Naive thymus-derived CD4-positive, alpha-beta T cell (primary cell): Measurements from ENCODE around the gene SON. TPM values are rescaled to one million over a fixed set of nuclear protein-coding genes. Genes with fewer than 3 reads are reported as not detected.

Experiments used
- ATAC-seq: fragments of 150-1000 bp; cut with Tn5 transposase; 2 replicates; pipeline ENCODE4 v1.10.0; 2021; ENCODE audit warnings: mild to moderate bottlenecking, moderate library complexity
- CTCF ChIA-PET: fragments of 350-600 bp; sonication (Branson Sonifier 250); formaldehyde crosslinking; loops from one replicate; lab custom pipeline; 2021; ENCODE audit warnings: antibody characterized with exemption; lab: Charles Lee
- POLR2A ChIA-PET: fragments of 350-600 bp; sonication (Branson Sonifier 250); formaldehyde crosslinking; loops from one replicate; lab custom pipeline; 2021; ENCODE audit warnings: antibody characterized with exemption, inconsistent platforms; lab: Charles Lee
- DNase-seq, 9 donors: peaks; one replicate each; pipeline versions ENCODE4 v3.0.0 to v3.0.0-alpha.2; 2020 to 2022; ENCODE audit warnings: mixed read lengths in 1 of 9
- H3K27ac ChIP-seq: one replicate; pipeline ENCODE4 v1.7.0; 2013; ENCODE audit warnings: mild to moderate bottlenecking, low read depth, low read length, moderate library complexity
- H3K27me3 ChIP-seq, 2 donors: one replicate each; pipeline ENCODE4 v1.7.0; 2013; ENCODE audit warnings: low read length in 2 of 2, mild to moderate bottlenecking in 2 of 2, moderate library complexity in 2 of 2; ENCODE audit not compliant: control insufficient read depth in 2 of 2, insufficient read depth in 2 of 2
- H3K36me3 ChIP-seq, 3 experiments: 1 replicate in 2 of 3; 2 replicates in 1 of 3; pipeline ENCODE4 v1.7.0; 2013; ENCODE audit warnings: low read length in 3 of 3, mild to moderate bottlenecking in 3 of 3, moderate library complexity in 1 of 3; ENCODE audit not compliant: insufficient read depth in 3 of 3, control insufficient read depth in 2 of 3
- H3K4me1 ChIP-seq, 2 donors: one replicate each; pipeline ENCODE4 v1.7.0; 2013; ENCODE audit warnings: low read length in 2 of 2, mild to moderate bottlenecking in 2 of 2, moderate library complexity in 1 of 2; ENCODE audit not compliant: control insufficient read depth in 2 of 2, insufficient read depth in 2 of 2
- H3K4me3 ChIP-seq: 2 replicates; pipeline ENCODE4 v1.7.0; 2013; ENCODE audit warnings: mild to moderate bottlenecking, low read length
- H3K9me3 ChIP-seq, 3 experiments: 1 replicate in 2 of 3; 2 replicates in 1 of 3; pipeline ENCODE4 v1.7.0; 2013; ENCODE audit warnings: low read length in 3 of 3; ENCODE audit not compliant: control insufficient read depth in 2 of 3
- H3K27ac Mint-ChIP-seq, 9 donors: one replicate each; pipeline ENCODE4 v1.8.0; 2020 to 2022; ENCODE audit warnings: mixed read lengths in 9 of 9, mild to moderate bottlenecking in 8 of 9, moderate library complexity in 5 of 9, inconsistent platforms in 2 of 9
- H3K27me3 Mint-ChIP-seq, 5 donors: one replicate each; pipeline ENCODE4 v1.8.0; 2021 to 2022; ENCODE audit warnings: mixed read lengths in 5 of 5, mild to moderate bottlenecking in 1 of 5
- H3K36me3 Mint-ChIP-seq, 5 donors: one replicate each; pipeline ENCODE4 v1.8.0; 2020 to 2022; ENCODE audit warnings: mixed read lengths in 5 of 5, mild to moderate bottlenecking in 3 of 5, inconsistent platforms in 1 of 5
- H3K4me1 Mint-ChIP-seq, 7 donors: one replicate each; pipeline ENCODE4 v1.8.0; 2020 to 2022; ENCODE audit warnings: mixed read lengths in 7 of 7, mild to moderate bottlenecking in 3 of 7, inconsistent platforms in 1 of 7
- H3K4me3 Mint-ChIP-seq, 10 donors: one replicate each; pipeline ENCODE4 v1.8.0; 2020 to 2022; ENCODE audit warnings: mild to moderate bottlenecking in 10 of 10, mixed read lengths in 10 of 10, moderate library complexity in 6 of 10, inconsistent platforms in 2 of 10
- H3K9me3 Mint-ChIP-seq, 11 donors: one replicate each; pipeline ENCODE4 v1.8.0; 2020 to 2022; ENCODE audit warnings: mixed read lengths in 11 of 11, mild to moderate bottlenecking in 4 of 11, inconsistent platforms in 1 of 11, moderate library complexity in 1 of 11
- intact Hi-C, 2 donors: fragments of 100-400 bp; cut with micrococcal nuclease; formaldehyde crosslinking; loops; one replicate each; pipeline ENCODE4 v1.15.1; 2023
- polyA plus RNA-seq, 2 donors: library from polyadenylated mRNA; unstranded; fragments of 300-500 nt; fragmentation: Illumina TruSeq; gene quantifications; one replicate each; pipeline ENCODE4 v1.2.3, GENCODE V29; 2021
- total RNA-seq, 6 experiments: library from RNA in 5 of 6; stranded (reverse) in 5 of 6; gene quantifications; 1 replicate in 5 of 6; 2 replicates in 1 of 6; pipeline ENCODE4 v1.2.3 and lab custom pipeline; 2021 to 2026

The SON gene
- total and polyA plus RNA-seq, 7 experiments from 2014 or later = 337 to 546 (median 459) TPM

GRCh38 chr21:33561373-33561772 lies 18.5 kb downstream of the SON start:
- POLR2A ChIA-PET = no interaction called here
- no peaks in the 10 kb centered on the region for H3K9me3 ChIP-seq
- intact Hi-C loops = no loop called here
- H3K4me3 Mint-ChIP-seq = peak overlapping the region in 1 of 10 donors; percentile 17
- DNase-seq (no peak), ATAC-seq (no peak)
- peak overlapping the region in 7 of 9 donors; percentile 9 to 52 (median 37) for H3K27ac Mint-ChIP-seq
- H3K4me1 ChIP-seq = peaks cover under 1 to 10% of the 10 kb centered on the region in 2 donors
- H3K27me3 ChIP-seq = no peaks in the 10 kb centered on the region
- H3K27ac ChIP-seq = no peak overlapping the region
- no peaks in the 10 kb centered on the region for H3K9me3 Mint-ChIP-seq
- H3K4me3 ChIP-seq = no peak overlapping the region
- no peaks in the 10 kb centered on the region for H3K27me3 Mint-ChIP-seq
- peaks cover 34 to 47% (median 41%) of the 10 kb centered on the region in 3 experiments for H3K36me3 ChIP-seq
- CTCF ChIA-PET = no interaction called here
- H3K36me3 Mint-ChIP-seq = peaks cover 10 to 60% (median 44%) of the 10 kb centered on the region in 5 donors
- H3K4me1 Mint-ChIP-seq = peaks cover 23 to 76% (median 66%) of the 10 kb centered on the region in 7 donors

DNA sequence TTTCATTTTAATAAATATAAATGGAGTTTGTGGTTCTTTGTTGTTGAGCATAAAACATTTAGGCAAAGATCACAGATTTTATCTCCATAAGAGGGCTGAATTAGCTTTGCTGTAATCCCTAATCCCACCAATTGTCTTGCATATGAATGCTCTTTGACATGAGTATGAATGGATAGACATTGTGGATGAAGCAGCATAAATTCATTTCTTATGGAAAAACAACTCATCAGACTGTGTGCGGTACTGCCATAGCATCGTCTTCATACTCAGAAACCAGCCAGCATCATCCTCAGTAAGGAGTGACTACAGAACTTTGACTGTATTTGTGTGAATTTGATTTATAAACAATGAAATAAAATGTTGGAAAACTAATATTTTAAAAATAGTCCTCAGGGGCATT lies 19.6 kb downstream of the SON start:
- Mint-ChIP-seq H3K4me1 (peaks cover 15 to 71% (median 56%) of the 10 kb centered on the region in 7 donors), H3K27me3 (no peaks in the 10 kb centered on the region), H3K4me3 (no peak overlapping the region), H3K27ac (peak overlapping the region in 3 of 9 donors; percentile 12 to 62 (median 53)), H3K36me3 (peaks cover 10 to 50% (median 35%) of the 10 kb centered on the region in 5 donors), H3K9me3 (no peaks in the 10 kb centered on the region)
- no peak overlapping the region for H3K4me3 ChIP-seq
- intact Hi-C loops = loop anchor here in 1 of 2 donors (2.0 kb wide), 1 partner anchor 16 kb away; no protein-coding TSS in a partner anchor
- peaks cover 0 to 10% of the 10 kb centered on the region in 2 donors for H3K4me1 ChIP-seq
- no peaks in the 10 kb centered on the region for H3K27me3 ChIP-seq
- DNase-seq = no peak
- no peak overlapping the region for H3K27ac ChIP-seq
- peaks cover 34 to 46% (median 41%) of the 10 kb centered on the region in 3 experiments for H3K36me3 ChIP-seq
- ChIA-PET POLR2A (interaction anchor here (1.0 kb wide), 1 partner anchor 11 kb away, joined by 3 read pairs; no protein-coding TSS in a partner anchor), CTCF (interaction anchor here (0.6 kb wide), 1 partner anchor 1874 kb away, joined by 3 read pairs; no protein-coding TSS in a partner anchor)
- no peaks in the 10 kb centered on the region for H3K9me3 ChIP-seq
- ATAC-seq = no peak

- Mint-ChIP-seq H3K4me3 (no peak overlapping the region), H3K36me3 (peaks cover 0 to 27% (median 12%) of the 10 kb centered on the region in 5 donors), H3K27me3 (no peaks in the 10 kb centered on the region), H3K27ac (peak overlapping the region in 3 of 9 donors; percentile 25 to 38 (median 31)), H3K4me1 (peaks cover 11 to 53% (median 32%) of the 10 kb centered on the region in 7 donors), H3K9me3 (peaks cover 0 to 2% (median 0%) of the 10 kb centered on the region in 11 donors)
- Histone ChIP-seq H3K4me1 (no peaks in the 10 kb centered on the region), H3K9me3 (no peaks in the 10 kb centered on the region), H3K36me3 (peaks cover 16 to 40% (median 26%) of the 10 kb centered on the region in 3 experiments), H3K4me3 (no peak overlapping the region), H3K27ac (no peak overlapping the region), H3K27me3 (no peaks in the 10 kb centered on the region)
- CTCF ChIA-PET = no interaction called here
- DNase-seq = no peak
- intact Hi-C loops = loop anchor here in 1 of 2 donors (2.0 kb wide), 1 partner anchor 14 kb away; no protein-coding TSS in a partner anchor
- POLR2A ChIA-PET = interaction anchor here (0.6 to 2.8 kb wide), 3 partner anchors 7 to 44 kb away, joined by 3 to 9 read pairs (median 4); no protein-coding TSS in a partner anchor
- ATAC-seq = no peak
Measured at GRCh38 chr21:33566514-33566913, 23.7 kb downstream of the SON start.

DNA sequence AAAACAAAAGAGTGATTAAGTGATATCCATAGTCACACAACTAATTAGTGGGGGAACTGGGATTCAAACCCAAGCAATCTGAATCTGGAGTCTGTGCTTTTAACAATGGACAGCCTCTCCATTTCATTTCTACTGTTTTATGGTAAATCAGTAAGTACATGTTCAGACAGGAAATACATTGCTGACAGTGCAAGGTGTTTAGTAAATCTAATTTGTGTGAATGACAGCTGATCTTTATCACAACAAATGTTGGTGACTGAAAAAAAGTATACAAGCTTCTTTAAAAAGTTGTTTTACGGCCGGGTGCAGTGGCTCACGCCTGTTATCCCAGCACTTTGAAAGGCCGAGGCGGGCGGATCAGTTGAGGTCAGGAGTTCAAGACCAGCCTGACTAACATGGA lies 25.1 kb downstream of the SON start:
- H3K4me1 ChIP-seq = no peaks in the 10 kb centered on the region
- peaks cover 12 to 50% (median 25%) of the 10 kb centered on the region in 3 experiments for H3K36me3 ChIP-seq
- peaks cover 9 to 47% (median 25%) of the 10 kb centered on the region in 7 donors for H3K4me1 Mint-ChIP-seq
- ATAC-seq (no peak), DNase-seq (no peak)
- H3K4me3 Mint-ChIP-seq = no peak overlapping the region
- intact Hi-C loops = loop anchor here in 1 of 2 donors (2.0 kb wide), 1 partner anchor 15 kb away; no protein-coding TSS in a partner anchor
- H3K27me3 Mint-ChIP-seq = no peaks in the 10 kb centered on the region
- H3K9me3 ChIP-seq = no peaks in the 10 kb centered on the region
- peaks cover 0 to 2% (median 0%) of the 10 kb centered on the region in 11 donors for H3K9me3 Mint-ChIP-seq
- H3K4me3 ChIP-seq = no peak overlapping the region
- CTCF ChIA-PET = no interaction called here
- H3K27ac Mint-ChIP-seq = peak overlapping the region in 7 of 9 donors; percentile 10 to 71 (median 41)
- POLR2A ChIA-PET = no interaction called here
- H3K27me3 ChIP-seq = no peaks in the 10 kb centered on the region
- H3K36me3 Mint-ChIP-seq = peaks cover 0 to 28% (median 14%) of the 10 kb centered on the region in 5 donors
- H3K27ac ChIP-seq = no peak overlapping the region

GRCh38 chr21:33568448-33568847 lies 25.6 kb downstream of the SON start:
- Histone ChIP-seq H3K27ac (no peak overlapping the region), H3K9me3 (no peaks in the 10 kb centered on the region), H3K4me1 (no peaks in the 10 kb centered on the region), H3K27me3 (no peaks in the 10 kb centered on the region), H3K4me3 (no peak overlapping the region), H3K36me3 (peaks cover 14 to 56% (median 25%) of the 10 kb centered on the region in 3 experiments)
- ATAC-seq (no peak), DNase-seq (no peak)
- H3K9me3 Mint-ChIP-seq = peaks cover 0 to 2% (median 0%) of the 10 kb centered on the region in 11 donors
- ChIA-PET POLR2A (no interaction called here), CTCF (no interaction called here)
- H3K27me3 Mint-ChIP-seq = no peaks in the 10 kb centered on the region
- intact Hi-C loops = no loop called here
- peaks cover 9 to 41% (median 22%) of the 10 kb centered on the region in 7 donors for H3K4me1 Mint-ChIP-seq
- H3K4me3 Mint-ChIP-seq = no peak overlapping the region
- peaks cover 0 to 29% (median 16%) of the 10 kb centered on the region in 5 donors for H3K36me3 Mint-ChIP-seq
- H3K27ac Mint-ChIP-seq = peak overlapping the region in 2 of 9 donors; percentile 15 to 71

- ATAC-seq (no peak), DNase-seq (no peak)
- no peak overlapping the region for H3K4me3 ChIP-seq
- H3K36me3 ChIP-seq = peaks cover 14 to 71% (median 28%) of the 10 kb centered on the region in 3 experiments
- Mint-ChIP-seq H3K36me3 (peaks cover 5 to 37% (median 13%) of the 10 kb centered on the region in 5 donors), H3K27ac (peak overlapping the region in 8 of 9 donors; percentile 37 to 89 (median 74)), H3K4me1 (peaks cover 9 to 40% (median 17%) of the 10 kb centered on the region in 7 donors), H3K4me3 (no peak overlapping the region), H3K9me3 (peaks cover 0 to 2% (median 0%) of the 10 kb centered on the region in 11 donors), H3K27me3 (no peaks in the 10 kb centered on the region)
- ChIA-PET CTCF (no interaction called here), POLR2A (interaction anchor here (0.7 kb wide), 1 partner anchor 13 kb away, joined by 3 read pairs; no protein-coding TSS in a partner anchor)
- H3K9me3 ChIP-seq = no peaks in the 10 kb centered on the region
- no peaks in the 10 kb centered on the region for H3K4me1 ChIP-seq
- intact Hi-C loops = no loop called here
- peak overlapping the region; percentile 11 for H3K27ac ChIP-seq
- no peaks in the 10 kb centered on the region for H3K27me3 ChIP-seq
Measured at GRCh38 chr21:33569991-33570390, 27.2 kb downstream of the SON start.
